DND-41 (cell line): ENCODE results near the gene NONO.
"Not testable (repeated sequence)": the region's sequence is repeated elsewhere in the genome, so short reads cannot be mapped to it uniquely, and the experiment has no call there.

ENCODE experiments used
- ATAC-seq: fragments of 200-7000 bp; cut with Tn5 transposase; 3 replicates; pipeline ENCODE4 v1.9.1; 2021; ENCODE audit warnings: low read depth; ENCODE audit not compliant: insufficient read depth
- DNase-seq: peaks from one replicate; pipeline ENCODE4 v3.0.0-alpha.2; 2020
- H2AFZ ChIP-seq: 2 replicates; pipeline ENCODE4 v1.6.0; 2012; ENCODE audit warnings: low read depth, low read length
- H3K27ac ChIP-seq: 2 replicates; pipeline ENCODE4 v1.5.1; 2012; ENCODE audit warnings: low read length, inconsistent platforms
- H3K27me3 ChIP-seq: fragments of 200-600 bp; sonication (generic); 2 replicates; pipeline ENCODE4 v1.6.0; 2012; ENCODE audit warnings: low read length, mild to moderate bottlenecking, inconsistent platforms; ENCODE audit not compliant: insufficient read depth, poor library complexity
- H3K36me3 ChIP-seq: 2 replicates; pipeline ENCODE4 v1.5.1; 2012; ENCODE audit warnings: low read length, inconsistent platforms; ENCODE audit not compliant: insufficient read depth
- H3K4me1 ChIP-seq: 2 replicates; pipeline ENCODE4 v1.5.1; 2012; ENCODE audit warnings: mild to moderate bottlenecking, low read length; ENCODE audit not compliant: insufficient read depth
- H3K4me2 ChIP-seq: 2 replicates; pipeline ENCODE4 v1.6.0; 2012; ENCODE audit warnings: mild to moderate bottlenecking, moderate library complexity, low read length, inconsistent platforms; ENCODE audit not compliant: insufficient read depth
- H3K4me3 ChIP-seq, 2 experiments: fragments of 200-600 bp in 1 of 2; shearing (Covaris generic) in 1 of 2; 2 replicates each; pipeline ENCODE4 v1.5.1; 2012 to 2016; ENCODE audit warnings: inconsistent platforms in 2 of 2, low read length in 2 of 2, mild to moderate bottlenecking in 2 of 2, low read depth in 1 of 2, moderate library complexity in 1 of 2
- H3K79me2 ChIP-seq: 2 replicates; pipeline ENCODE4 v1.6.0; 2012; ENCODE audit warnings: low read length, inconsistent platforms; ENCODE audit not compliant: insufficient read depth
- H3K9ac ChIP-seq: 2 replicates; pipeline ENCODE4 v1.6.0; 2012; ENCODE audit warnings: low read depth, mild to moderate bottlenecking, inconsistent platforms, low read length, moderate library complexity
- H3K9me3 ChIP-seq: 2 replicates; pipeline ENCODE4 v1.5.1; 2012; ENCODE audit warnings: low read length, moderate library complexity, mild to moderate bottlenecking, inconsistent platforms; ENCODE audit not compliant: insufficient read depth, severe bottlenecking
- H4K20me1 ChIP-seq: 2 replicates; pipeline ENCODE4 v1.6.0; 2012; ENCODE audit warnings: low read length; ENCODE audit not compliant: insufficient read depth
- EZH2 ChIP-seq: IDR thresholded peaks from 3 replicates; pipeline ENCODE4 v1.6.1; 2012; ENCODE audit warnings: borderline replicate concordance, low read depth, mild to moderate bottlenecking, moderate library complexity, low read length, inconsistent platforms; ENCODE audit not compliant: severe bottlenecking
- TF ChIP-seq, protein P1 (sequence below): IDR thresholded peaks from 2 replicates; pipeline ENCODE4 v1.5.1; 2012; ENCODE audit warnings: borderline replicate concordance, low read length, moderate library complexity, mild to moderate bottlenecking; ENCODE audit not compliant: poor library complexity, severe bottlenecking; ENCODE audit errors: extremely low read depth

Gene NONO

DNA sequence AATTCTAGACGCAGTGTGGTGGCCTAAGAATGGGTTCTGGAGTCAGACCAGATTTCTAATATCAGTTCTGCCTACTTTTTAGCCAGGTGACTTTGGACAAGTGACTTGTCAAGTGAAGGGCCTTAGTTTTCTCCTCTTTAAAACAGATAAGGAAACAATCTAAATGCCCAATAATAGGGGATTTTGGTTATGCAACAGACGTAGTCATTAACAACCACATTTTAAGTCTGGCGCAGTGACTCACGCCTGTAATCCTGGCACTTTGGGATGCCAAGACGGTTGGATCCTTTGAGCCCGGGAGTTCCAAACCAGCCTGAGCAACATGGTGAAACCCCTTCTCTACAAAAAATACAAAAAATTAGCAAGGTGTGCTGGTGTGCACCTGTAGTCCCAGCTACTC is 27.4 kb upstream of the NONO start:
- H3K4me2 ChIP-seq, result peak overlapping the region; percentile 66; the same call in 1 of the 2 replicates
- ATAC-seq, result no peak
- H3K9ac ChIP-seq, result peak overlapping the region; percentile 82
- H3K27me3 ChIP-seq, result no peaks in the 10 kb centered on the region
- H3K4me3 ChIP-seq, result peak overlapping the region in 1 of 2 experiments; percentile 77; a peak in 2 of 4 replicates
- H3K79me2 ChIP-seq, result peaks cover 27% of the 10 kb centered on the region
- peaks cover 8% of the 10 kb centered on the region for H3K36me3 ChIP-seq
- no peaks in the 10 kb centered on the region; the same call in 1 of the 2 replicates for H4K20me1 ChIP-seq
- no peaks in the 10 kb centered on the region for H3K9me3 ChIP-seq
- no peak for TF ChIP-seq EZH2
- TF ChIP-seq, protein P1, sequence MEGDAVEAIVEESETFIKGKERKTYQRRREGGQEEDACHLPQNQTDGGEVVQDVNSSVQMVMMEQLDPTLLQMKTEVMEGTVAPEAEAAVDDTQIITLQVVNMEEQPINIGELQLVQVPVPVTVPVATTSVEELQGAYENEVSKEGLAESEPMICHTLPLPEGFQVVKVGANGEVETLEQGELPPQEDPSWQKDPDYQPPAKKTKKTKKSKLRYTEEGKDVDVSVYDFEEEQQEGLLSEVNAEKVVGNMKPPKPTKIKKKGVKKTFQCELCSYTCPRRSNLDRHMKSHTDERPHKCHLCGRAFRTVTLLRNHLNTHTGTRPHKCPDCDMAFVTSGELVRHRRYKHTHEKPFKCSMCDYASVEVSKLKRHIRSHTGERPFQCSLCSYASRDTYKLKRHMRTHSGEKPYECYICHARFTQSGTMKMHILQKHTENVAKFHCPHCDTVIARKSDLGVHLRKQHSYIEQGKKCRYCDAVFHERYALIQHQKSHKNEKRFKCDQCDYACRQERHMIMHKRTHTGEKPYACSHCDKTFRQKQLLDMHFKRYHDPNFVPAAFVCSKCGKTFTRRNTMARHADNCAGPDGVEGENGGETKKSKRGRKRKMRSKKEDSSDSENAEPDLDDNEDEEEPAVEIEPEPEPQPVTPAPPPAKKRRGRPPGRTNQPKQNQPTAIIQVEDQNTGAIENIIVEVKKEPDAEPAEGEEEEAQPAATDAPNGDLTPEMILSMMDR, result no peak
- no peak overlapping the region for H2AFZ ChIP-seq
- H3K27ac ChIP-seq, result peak overlapping the region; percentile 90; the same call in 1 of the 2 replicates
- no peak for DNase-seq
- H3K4me1 ChIP-seq, result peaks cover 29% of the 10 kb centered on the region

DNA sequence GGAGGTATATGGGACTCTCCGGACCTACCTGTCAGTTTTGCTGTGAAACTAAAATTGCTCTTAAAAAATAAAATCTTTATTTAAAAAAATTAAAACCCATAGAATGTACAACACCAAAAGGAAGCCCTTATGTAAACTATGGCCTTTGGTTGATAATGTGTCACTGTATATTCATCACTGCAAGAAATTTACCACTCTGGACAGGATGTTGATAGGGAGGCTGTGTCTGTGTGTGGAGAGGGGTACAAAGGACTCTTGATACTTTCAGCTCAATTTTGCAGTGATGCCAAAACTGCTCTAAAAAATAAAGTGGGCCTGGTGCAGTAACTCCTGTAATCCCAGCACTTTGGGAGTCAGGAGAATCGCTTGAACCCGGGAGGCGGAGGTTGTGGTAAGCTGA is 26.6 kb upstream of the NONO start:
- H2AFZ ChIP-seq, result no peak overlapping the region
- no peaks in the 10 kb centered on the region; the same call in 1 of the 2 replicates for H4K20me1 ChIP-seq
- no peak overlapping the region for H3K4me2 ChIP-seq

DNA sequence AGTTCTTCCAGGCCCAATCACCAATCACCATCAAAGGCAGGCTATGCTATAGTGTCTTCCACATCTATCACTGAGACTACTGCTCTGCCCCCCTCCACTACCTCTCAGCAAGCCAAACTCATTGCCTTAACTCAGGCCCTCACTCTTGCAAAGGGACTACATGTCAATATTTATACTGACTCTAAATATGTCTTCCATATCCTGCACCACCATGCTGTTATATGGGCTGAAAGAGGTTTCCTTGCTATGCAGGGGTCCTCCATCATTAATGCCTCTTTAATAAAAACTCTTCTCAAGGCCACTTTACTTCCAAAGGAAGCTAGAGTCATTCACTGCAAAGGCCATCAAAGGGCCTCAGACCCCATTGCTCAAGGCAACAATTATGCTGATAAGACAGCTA is 14.8 kb upstream of the NONO start:
- not testable (repeated sequence) for H3K36me3 ChIP-seq, H3K27ac ChIP-seq, H3K4me2 ChIP-seq, H3K9me3 ChIP-seq, H4K20me1 ChIP-seq, H3K79me2 ChIP-seq, H3K4me3 ChIP-seq, H3K9ac ChIP-seq, H3K4me1 ChIP-seq, ATAC-seq, H2AFZ ChIP-seq, DNase-seq, H3K27me3 ChIP-seq

More for the DNA sequence above, 26.6 kb upstream of the NONO start:
- H3K27me3 ChIP-seq, result no peaks in the 10 kb centered on the region
- DNase-seq (no peak), ATAC-seq (no peak)
- peaks cover 21% of the 10 kb centered on the region for H3K79me2 ChIP-seq
- peaks cover 23% of the 10 kb centered on the region for H3K4me1 ChIP-seq
- H3K9me3 ChIP-seq, result no peaks in the 10 kb centered on the region
- TF ChIP-seq EZH2, result no peak
- TF ChIP-seq, protein P1, result no peak
- no peak overlapping the region for H3K27ac ChIP-seq
- peaks cover 2% of the 10 kb centered on the region for H3K36me3 ChIP-seq
- no peak overlapping the region for H3K4me3 ChIP-seq
- no peak overlapping the region for H3K9ac ChIP-seq

DNA sequence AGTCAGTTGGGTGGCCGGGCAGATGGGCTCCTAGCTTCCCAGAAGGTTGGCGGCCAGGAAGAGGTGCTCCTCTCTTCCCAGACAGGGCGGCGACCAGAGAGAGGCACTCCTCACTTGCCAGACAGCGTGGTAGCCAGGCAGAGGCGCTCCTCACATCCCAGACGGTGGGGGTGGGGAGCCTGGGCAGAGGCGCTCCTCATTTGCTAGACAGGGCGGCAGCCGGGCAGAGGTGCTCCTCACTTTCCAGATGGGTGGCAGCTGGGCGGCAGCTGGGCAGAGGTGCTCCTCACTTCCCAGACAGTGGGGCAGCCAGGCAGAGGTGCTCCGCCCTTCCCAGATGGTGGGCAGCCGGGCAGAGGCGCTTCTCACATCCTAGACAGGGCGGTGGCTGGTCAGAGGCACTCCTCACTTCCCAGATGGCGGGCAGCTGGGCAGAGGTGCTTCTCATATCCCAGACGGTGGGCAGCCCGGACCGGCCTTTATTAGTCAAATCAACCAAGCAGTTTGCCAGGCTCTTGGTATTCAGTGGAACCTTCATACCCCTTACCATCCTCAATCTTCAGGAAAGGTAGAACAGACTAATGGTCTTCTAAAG is 13.5 kb upstream of the NONO start:
- TF ChIP-seq, protein P1, result no peak
- no peak for TF ChIP-seq EZH2
- H4K20me1 ChIP-seq, result no peaks in the 10 kb centered on the region
- no peak overlapping the region for H3K27ac ChIP-seq
- no peaks in the 10 kb centered on the region for H3K79me2 ChIP-seq
- no peaks in the 10 kb centered on the region for H3K4me1 ChIP-seq
- H3K4me3 ChIP-seq, result no peak overlapping the region
- H3K27me3 ChIP-seq, result no peaks in the 10 kb centered on the region
- ATAC-seq (no peak), DNase-seq (no peak)
- H3K4me2 ChIP-seq, result no peak overlapping the region
- no peaks in the 10 kb centered on the region for H3K9me3 ChIP-seq
- H2AFZ ChIP-seq, result no peak overlapping the region
- no peaks in the 10 kb centered on the region for H3K36me3 ChIP-seq
- H3K9ac ChIP-seq, result no peak overlapping the region

DNA sequence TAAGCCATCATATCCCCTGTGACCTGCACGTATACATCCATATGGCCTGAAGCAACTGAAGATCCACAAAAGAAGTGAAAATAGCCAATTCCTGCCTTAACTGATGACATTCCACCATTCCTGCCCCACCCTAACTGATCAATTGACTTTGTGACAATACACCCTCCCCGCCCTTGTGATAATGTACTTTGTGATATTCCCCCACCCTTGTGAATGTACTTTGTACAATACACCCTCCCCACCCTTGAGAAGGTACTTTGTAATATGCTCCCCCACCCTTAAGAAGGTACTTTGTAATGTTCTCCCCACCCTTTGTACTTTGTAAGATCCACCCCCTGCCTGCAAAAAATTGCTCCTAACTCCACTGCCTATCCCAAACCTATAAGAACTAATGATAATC is 11.1 kb upstream of the NONO start:
- H3K4me3 ChIP-seq, H3K79me2 ChIP-seq, H3K27me3 ChIP-seq, H3K4me2 ChIP-seq, H3K27ac ChIP-seq, H3K4me1 ChIP-seq, DNase-seq, ATAC-seq, H3K36me3 ChIP-seq, H3K9me3 ChIP-seq, H3K9ac ChIP-seq, H2AFZ ChIP-seq, H4K20me1 ChIP-seq: not testable (repeated sequence)

DNA sequence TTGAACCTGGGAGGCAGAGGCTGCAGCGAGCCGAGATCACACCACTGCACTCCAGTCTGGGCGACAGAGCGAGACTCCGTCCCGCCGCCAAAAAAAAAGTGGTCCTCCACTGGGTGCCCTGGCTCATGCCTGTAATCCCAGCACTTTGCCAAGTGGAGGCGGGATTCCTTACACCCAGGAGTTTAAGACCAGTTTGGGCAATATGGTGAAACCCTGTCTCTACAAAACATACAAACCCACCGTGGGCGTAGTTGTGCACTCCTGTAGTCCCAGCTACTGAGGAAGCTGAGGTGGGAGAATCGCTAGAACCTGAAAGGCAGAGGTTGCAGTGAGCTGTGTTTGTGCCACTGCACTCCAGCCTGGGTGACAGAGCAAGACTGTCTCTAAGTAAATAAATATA is 2.1 kb upstream of the NONO start:
- peaks cover 25% of the 10 kb centered on the region for H3K4me1 ChIP-seq
- H3K79me2 ChIP-seq, result peaks cover 29% of the 10 kb centered on the region
- not testable (repeated sequence) for H3K4me2 ChIP-seq, ATAC-seq, H2AFZ ChIP-seq, H3K9me3 ChIP-seq, H3K9ac ChIP-seq, H3K4me3 ChIP-seq, H3K27me3 ChIP-seq, DNase-seq, H3K27ac ChIP-seq
- peaks cover 22% of the 10 kb centered on the region for H4K20me1 ChIP-seq
- peaks cover 19% of the 10 kb centered on the region for H3K36me3 ChIP-seq
